Measurements from ENCODE around the gene CYSLTR2.

GRCh38 chr13:48750588-48751383 is 97.1 kb downstream of the CYSLTR2 start:
- TF ChIP-seq CTCF (IDR thresholded peaks at IDR 0.05) = peak in 4 of 6 experiments; percentile 19 to 54 (median 40)
- no peak for TF ChIP-seq POLR2A (IDR thresholded peaks at IDR 0.05)

Measured in adrenal gland (tissue), 5 donors.